Sigmoid colon (tissue), 4 donors: ENCODE data around the gene DUSP22.

Experiments used
- CTCF ChIP-seq, 4 experiments: fragments of 450-650 bp in 3 of 4; fragments of 200-600 bp in 1 of 4; IDR thresholded peaks; one replicate each; pipeline ENCODE4 v1.5.1; 2016 to 2019; ENCODE audit warnings: antibody characterized with exemption in 4 of 4, mild to moderate bottlenecking in 3 of 4, moderate library complexity in 2 of 4
- EP300 ChIP-seq, 4 donors: sonication (generic); formaldehyde crosslinking; IDR thresholded peaks; one replicate each; pipeline ENCODE4 v1.6.1; 2017; ENCODE audit warnings: antibody characterized with exemption in 4 of 4
- POLR2A ChIP-seq, 2 donors: fragments of 450-650 bp; IDR thresholded peaks; one replicate each; pipeline ENCODE4 v1.6.1; 2016; ENCODE audit warnings: antibody characterized with exemption in 2 of 2, mild to moderate bottlenecking in 2 of 2, moderate library complexity in 2 of 2
- POLR2AphosphoS5 ChIP-seq, 4 donors: sonication (generic); formaldehyde crosslinking; IDR thresholded peaks; one replicate each; pipeline ENCODE4 v1.6.1; 2017; ENCODE audit warnings: antibody characterized with exemption in 4 of 4

GRCh38 chr6:286681-287488 is 5.4 kb upstream of the DUSP22 start:
- TF ChIP-seq CTCF (IDR thresholded peaks at IDR 0.05) (no peak), EP300 (IDR thresholded peaks at IDR 0.05) (no peak), POLR2AphosphoS5 (IDR thresholded peaks at IDR 0.05) (no peak), POLR2A (IDR thresholded peaks at IDR 0.05) (no peak)
